Left lung (tissue), 10 donors: Measurements from ENCODE around the gene SLC18A3. TPM values are rescaled to one million over a fixed set of nuclear protein-coding genes. Genes with fewer than 3 reads are reported as not detected.

ENCODE experiments used
- ATAC-seq: fragments of 200-7000 bp; cut with Tn5 transposase; one replicate; pipeline ENCODE4 v1.9.1; 2020; ENCODE audit warnings: moderate library complexity
- DNase-seq, 4 donors: peaks; one replicate each; pipeline ENCODE4 v3.0.0-alpha.2; 2013 to 2020
- H3K27ac ChIP-seq, 2 donors: fragments of 200-600 bp; sonication (generic) in 1 of 2; one replicate each; pipeline versions ENCODE4 v1.5.0 to v1.8.0; 2020 to 2021
- H3K27me3 ChIP-seq, 2 donors: fragments of 200-600 bp; sonication (generic) in 1 of 2; one replicate each; pipeline versions ENCODE4 v1.5.0 to v1.8.0; 2020 to 2021
- H3K36me3 ChIP-seq, 2 donors: fragments of 200-600 bp; sonication (generic) in 1 of 2; one replicate each; pipeline versions ENCODE4 v1.5.0 to v1.8.0; 2020 to 2021
- H3K4me1 ChIP-seq, 2 donors: fragments of 200-600 bp; one replicate each; pipeline ENCODE4 v1.8.0; 2021
- H3K4me3 ChIP-seq, 2 donors: fragments of 200-600 bp; sonication (generic) in 1 of 2; one replicate each; pipeline versions ENCODE4 v1.5.0 to v1.8.0; 2020 to 2021; ENCODE audit warnings: mild to moderate bottlenecking in 1 of 2
- H3K9me3 ChIP-seq, 2 donors: fragments of 200-600 bp; sonication (generic) in 1 of 2; one replicate each; pipeline versions ENCODE4 v1.5.0 to v1.8.0; 2020 to 2021
- CTCF ChIP-seq, 2 donors: fragments of 200-600 bp; sonication (generic) in 1 of 2; IDR thresholded peaks; one replicate each; pipeline versions ENCODE4 v1.5.0 to v1.8.0; 2021; ENCODE audit warnings: antibody characterized with exemption in 2 of 2
- intact Hi-C, 2 donors: fragments of 100-400 bp; cut with DNase I; formaldehyde crosslinking; loops; one replicate each; pipeline versions ENCODE4 v1.11.2 to v1.14.2; 2022
- polyA plus RNA-seq, 6 donors: library from polyadenylated mRNA; unstranded; fragments of 120-200 nt; gene quantifications; one replicate each; pipeline ENCODE4 v1.2.1, GENCODE V29; 2013; ENCODE audit not compliant: insufficient read length in 6 of 6
- total RNA-seq, 2 donors: library from RNA; stranded (reverse); fragmentation: NEBNext Ultra II Directional; extraction: Animal tissue kit (Norgen Biotek cat#: 25700); gene quantifications; one replicate each; pipeline ENCODE4 v1.2.1, GENCODE V29; 2021
- donor health status: DM: no; HTN: yes; CAD: no.
- donor health status: DM: no; HTN: no; CAD: no.

The SLC18A3 gene
- total and polyA plus RNA-seq, 8 donors: not detected

GRCh38 chr10:49654036-49654693, 44.1 kb downstream of the SLC18A3 start:
- H3K9me3 ChIP-seq: peaks cover 0 to 8% of the 10 kb centered on the region in 2 donors
- no peak overlapping the region for H3K27ac ChIP-seq
- DNase-seq: no peak
- no peak for ATAC-seq
- TF ChIP-seq CTCF (IDR thresholded peaks at IDR 0.05): no peak
- H3K4me3 ChIP-seq: no peak overlapping the region
- peaks cover 0 to 32% of the 10 kb centered on the region in 2 donors for H3K27me3 ChIP-seq
- H3K4me1 ChIP-seq: no peaks in the 10 kb centered on the region
- no peaks in the 10 kb centered on the region for H3K36me3 ChIP-seq
- intact Hi-C loops: no loop called here

GRCh38 chr10:49655099-49655498, 45.0 kb downstream of the SLC18A3 start:
- Histone ChIP-seq H3K27me3 (peaks cover 0 to 32% of the 10 kb centered on the region in 2 donors), H3K4me1 (no peaks in the 10 kb centered on the region), H3K9me3 (peaks cover 0 to 18% of the 10 kb centered on the region in 2 donors), H3K36me3 (no peaks in the 10 kb centered on the region), H3K4me3 (no peak overlapping the region), H3K27ac (no peak overlapping the region)
- DNase-seq: no peak
- intact Hi-C loops: no loop called here
- ATAC-seq: no peak
- TF ChIP-seq CTCF (IDR thresholded peaks at IDR 0.05): no peak

GRCh38 chr10:49656845-49657493, 46.9 kb downstream of the SLC18A3 start:
- no peaks in the 10 kb centered on the region for H3K36me3 ChIP-seq
- DNase-seq (no peak), ATAC-seq (no peak)
- no peak for TF ChIP-seq CTCF (IDR thresholded peaks at IDR 0.05)
- H3K4me3 ChIP-seq: no peak overlapping the region
- H3K4me1 ChIP-seq: no peaks in the 10 kb centered on the region
- H3K9me3 ChIP-seq: peaks cover 0 to 22% of the 10 kb centered on the region in 2 donors
- H3K27me3 ChIP-seq: peaks cover 0 to 22% of the 10 kb centered on the region in 2 donors
- H3K27ac ChIP-seq: no peak overlapping the region
- intact Hi-C loops: no loop called here

- Histone ChIP-seq H3K4me3 (no peak overlapping the region), H3K9me3 (peaks cover 0 to 22% of the 10 kb centered on the region in 2 donors), H3K4me1 (no peaks in the 10 kb centered on the region), H3K36me3 (no peaks in the 10 kb centered on the region), H3K27me3 (peaks cover 0 to 18% of the 10 kb centered on the region in 2 donors), H3K27ac (no peak overlapping the region)
- no peak for TF ChIP-seq CTCF (IDR thresholded peaks at IDR 0.05)
- DNase-seq (no peak), ATAC-seq (no peak)
- intact Hi-C loops: no loop called here
Observed at GRCh38 chr10:49657606-49658005, 47.5 kb downstream of the SLC18A3 start.

GRCh38 chr10:49661140-49661856, 51.2 kb downstream of the SLC18A3 start:
- intact Hi-C loops: no loop called here
- ATAC-seq: no peak
- H3K9me3 ChIP-seq: peaks cover 0 to 22% of the 10 kb centered on the region in 2 donors
- DNase-seq: no peak
- H3K27me3 ChIP-seq: peaks cover 0 to 11% of the 10 kb centered on the region in 2 donors
- H3K4me3 ChIP-seq: no peak overlapping the region
- no peak for TF ChIP-seq CTCF (IDR thresholded peaks at IDR 0.05)
- no peaks in the 10 kb centered on the region for H3K36me3 ChIP-seq
- H3K4me1 ChIP-seq: no peaks in the 10 kb centered on the region
- H3K27ac ChIP-seq: no peak overlapping the region
